ENCODE results near the gene ADAMTS16.

ADAMTS16 gene

GRCh38 chr5:5165541-5166002 lies 25.4 kb downstream of the ADAMTS16 start:
- no peak overlapping the region for H3K4me3 ChIP-seq (replicated peaks; ENCODE audit: low read depth, low read length)
- TF ChIP-seq, protein P1, sequence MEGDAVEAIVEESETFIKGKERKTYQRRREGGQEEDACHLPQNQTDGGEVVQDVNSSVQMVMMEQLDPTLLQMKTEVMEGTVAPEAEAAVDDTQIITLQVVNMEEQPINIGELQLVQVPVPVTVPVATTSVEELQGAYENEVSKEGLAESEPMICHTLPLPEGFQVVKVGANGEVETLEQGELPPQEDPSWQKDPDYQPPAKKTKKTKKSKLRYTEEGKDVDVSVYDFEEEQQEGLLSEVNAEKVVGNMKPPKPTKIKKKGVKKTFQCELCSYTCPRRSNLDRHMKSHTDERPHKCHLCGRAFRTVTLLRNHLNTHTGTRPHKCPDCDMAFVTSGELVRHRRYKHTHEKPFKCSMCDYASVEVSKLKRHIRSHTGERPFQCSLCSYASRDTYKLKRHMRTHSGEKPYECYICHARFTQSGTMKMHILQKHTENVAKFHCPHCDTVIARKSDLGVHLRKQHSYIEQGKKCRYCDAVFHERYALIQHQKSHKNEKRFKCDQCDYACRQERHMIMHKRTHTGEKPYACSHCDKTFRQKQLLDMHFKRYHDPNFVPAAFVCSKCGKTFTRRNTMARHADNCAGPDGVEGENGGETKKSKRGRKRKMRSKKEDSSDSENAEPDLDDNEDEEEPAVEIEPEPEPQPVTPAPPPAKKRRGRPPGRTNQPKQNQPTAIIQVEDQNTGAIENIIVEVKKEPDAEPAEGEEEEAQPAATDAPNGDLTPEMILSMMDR (IDR thresholded peaks at IDR 0.05; ENCODE audit: low read length, missing control alignments) = no peak
- DNase-seq (ENCODE audit: low read depth) = no peak

- no peak for DNase-seq (ENCODE audit: low read depth)
- H3K4me3 ChIP-seq (replicated peaks; ENCODE audit: low read depth, low read length) = no peak overlapping the region
- TF ChIP-seq, protein P1 (IDR thresholded peaks at IDR 0.05; ENCODE audit: low read length, missing control alignments) = no peak
These were observed 29.3 kb downstream of the ADAMTS16 start for GRCh38 chr5:5169466-5169865.

DNA sequence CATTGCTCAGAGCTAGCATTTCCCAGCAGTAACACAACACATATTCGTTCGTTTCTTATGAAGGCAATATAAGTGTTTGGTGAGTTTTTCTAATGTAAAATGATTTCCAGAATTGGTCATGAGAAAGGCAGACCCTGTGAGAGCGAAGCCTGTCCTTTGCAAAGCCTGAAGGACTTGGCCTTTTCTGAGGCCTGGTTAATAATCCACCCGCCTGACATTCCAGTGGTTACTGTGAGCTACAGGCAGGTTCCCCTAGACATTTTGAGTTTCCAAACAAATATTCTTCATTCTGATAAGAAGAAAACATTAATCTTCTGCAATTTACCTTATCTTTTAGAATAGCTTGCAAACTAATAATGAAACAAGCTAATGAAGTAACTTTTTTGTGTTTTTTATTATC lies 38.0 kb downstream of the ADAMTS16 start:
- DNase-seq (ENCODE audit: low read depth) = no peak
- no peak overlapping the region for H3K4me3 ChIP-seq (replicated peaks; ENCODE audit: low read depth, low read length)
- TF ChIP-seq, protein P1 (IDR thresholded peaks at IDR 0.05; ENCODE audit: low read length, missing control alignments) = no peak

GRCh38 chr5:5178580-5178979 lies 38.5 kb downstream of the ADAMTS16 start:
- TF ChIP-seq, protein P1 (IDR thresholded peaks at IDR 0.05; ENCODE audit: low read length, missing control alignments) = no peak
- no peak for DNase-seq (ENCODE audit: low read depth)
- no peak overlapping the region for H3K4me3 ChIP-seq (replicated peaks; ENCODE audit: low read depth, low read length)

DNA sequence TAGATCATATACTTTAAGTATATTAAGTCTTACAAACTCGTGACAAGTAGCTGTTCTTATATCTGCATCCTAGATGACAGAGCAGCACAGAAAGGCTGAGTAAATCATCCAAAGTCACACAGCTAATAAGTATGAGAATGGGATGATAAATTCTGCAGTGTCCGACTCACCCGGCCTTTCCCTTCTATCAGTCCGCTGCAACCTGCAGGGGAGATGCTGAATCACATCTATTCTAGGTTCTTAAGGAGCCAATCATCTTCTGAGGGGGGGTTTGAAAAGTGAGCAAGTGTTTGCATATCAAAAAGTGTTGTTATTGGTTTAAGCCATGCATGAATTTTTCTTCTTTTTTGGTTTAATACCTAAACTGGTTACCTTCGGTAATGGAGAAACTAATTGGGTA lies 38.9 kb downstream of the ADAMTS16 start:
- DNase-seq (ENCODE audit: low read depth) = no peak
- H3K4me3 ChIP-seq (replicated peaks; ENCODE audit: low read depth, low read length) = no peak overlapping the region
- TF ChIP-seq, protein P1 (IDR thresholded peaks at IDR 0.05; ENCODE audit: low read length, missing control alignments) = no peak

DNA sequence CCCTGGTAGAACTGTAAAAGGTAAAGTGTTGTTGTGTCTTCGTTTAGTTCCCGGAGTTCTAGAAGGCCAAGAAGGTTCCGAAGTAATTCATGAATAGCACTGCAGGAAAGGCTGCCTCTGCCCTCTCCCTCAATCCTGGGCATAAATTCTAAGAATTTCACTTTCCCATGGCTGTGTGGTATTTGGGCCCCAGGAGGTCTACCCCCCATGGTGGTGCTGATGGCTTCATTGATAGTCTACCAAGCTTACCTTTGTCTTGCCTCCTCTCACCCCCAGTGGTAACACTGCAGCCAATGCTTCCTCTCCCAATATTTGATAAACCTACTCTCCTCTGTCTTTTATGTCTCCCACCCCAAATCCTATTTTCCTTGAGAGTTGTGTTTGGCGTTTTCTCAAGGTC lies 39.5 kb downstream of the ADAMTS16 start:
- TF ChIP-seq, protein P1 (IDR thresholded peaks at IDR 0.05; ENCODE audit: low read length, missing control alignments) = no peak
- DNase-seq (ENCODE audit: low read depth) = no peak
- H3K4me3 ChIP-seq (replicated peaks; ENCODE audit: low read depth, low read length) = no peak overlapping the region

DNA sequence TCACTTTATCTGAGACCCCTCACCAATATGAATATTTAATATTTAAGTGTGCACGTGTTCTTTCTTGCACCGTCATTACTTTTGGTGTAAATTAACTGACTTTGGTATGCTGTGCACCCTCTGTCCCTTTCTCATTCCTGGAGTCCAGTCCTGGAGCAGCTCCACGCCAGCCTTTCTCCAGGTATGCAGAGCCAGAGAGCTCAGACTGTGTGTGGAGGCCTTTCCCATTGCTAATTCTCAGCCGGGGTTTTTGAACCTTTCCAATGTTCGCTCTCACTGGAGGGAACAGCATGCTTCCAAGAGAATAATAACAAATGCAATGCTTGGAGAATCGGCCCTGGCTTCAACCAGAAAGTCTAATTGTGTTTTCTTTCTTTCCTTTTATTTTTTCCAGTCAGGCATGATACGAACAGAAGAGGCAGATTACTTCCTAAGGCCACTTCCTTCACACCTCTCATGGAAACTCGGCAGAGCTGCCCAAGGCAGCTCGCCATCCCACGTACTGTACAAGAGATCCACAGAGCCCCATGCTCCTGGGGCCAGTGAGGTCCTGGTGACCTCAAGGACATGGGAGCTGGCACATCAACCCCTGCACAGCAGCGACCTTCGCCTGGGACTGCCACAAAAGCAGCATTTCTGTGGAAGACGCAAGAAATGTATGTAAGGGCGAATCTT lies 41.7 kb downstream of the ADAMTS16 start:
- no peak for DNase-seq (ENCODE audit: low read depth)
- TF ChIP-seq, protein P1 (IDR thresholded peaks at IDR 0.05; ENCODE audit: low read length, missing control alignments) = no peak
- no peak overlapping the region for H3K4me3 ChIP-seq (replicated peaks; ENCODE audit: low read depth, low read length)
